ENCODE data around the gene DUSP12.

DNA sequence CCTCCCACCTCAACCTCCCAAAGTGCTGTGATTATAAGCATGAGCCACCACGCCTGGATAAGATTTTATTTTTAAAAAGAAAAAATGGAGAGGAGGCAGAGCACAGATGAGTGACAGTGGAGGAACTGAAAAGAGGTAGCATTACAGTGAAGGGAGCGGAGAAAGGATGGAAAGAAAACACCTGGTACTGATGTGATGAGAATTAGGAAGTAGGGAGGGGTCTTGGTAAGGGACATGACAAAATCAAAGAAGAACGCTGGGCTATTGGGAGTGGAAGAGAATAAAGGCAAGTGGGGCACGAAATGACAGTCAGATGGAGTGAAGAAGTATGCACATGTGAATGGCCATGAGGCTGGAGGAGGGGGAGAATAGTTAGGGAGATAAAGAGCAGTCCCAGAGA lies 40.2 kb upstream of the DUSP12 start:
- TF ChIP-seq, protein P1, sequence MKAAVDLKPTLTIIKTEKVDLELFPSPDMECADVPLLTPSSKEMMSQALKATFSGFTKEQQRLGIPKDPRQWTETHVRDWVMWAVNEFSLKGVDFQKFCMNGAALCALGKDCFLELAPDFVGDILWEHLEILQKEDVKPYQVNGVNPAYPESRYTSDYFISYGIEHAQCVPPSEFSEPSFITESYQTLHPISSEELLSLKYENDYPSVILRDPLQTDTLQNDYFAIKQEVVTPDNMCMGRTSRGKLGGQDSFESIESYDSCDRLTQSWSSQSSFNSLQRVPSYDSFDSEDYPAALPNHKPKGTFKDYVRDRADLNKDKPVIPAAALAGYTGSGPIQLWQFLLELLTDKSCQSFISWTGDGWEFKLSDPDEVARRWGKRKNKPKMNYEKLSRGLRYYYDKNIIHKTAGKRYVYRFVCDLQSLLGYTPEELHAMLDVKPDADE (IDR thresholded peaks at IDR 0.05): no peak
- TF ChIP-seq, protein P2, sequence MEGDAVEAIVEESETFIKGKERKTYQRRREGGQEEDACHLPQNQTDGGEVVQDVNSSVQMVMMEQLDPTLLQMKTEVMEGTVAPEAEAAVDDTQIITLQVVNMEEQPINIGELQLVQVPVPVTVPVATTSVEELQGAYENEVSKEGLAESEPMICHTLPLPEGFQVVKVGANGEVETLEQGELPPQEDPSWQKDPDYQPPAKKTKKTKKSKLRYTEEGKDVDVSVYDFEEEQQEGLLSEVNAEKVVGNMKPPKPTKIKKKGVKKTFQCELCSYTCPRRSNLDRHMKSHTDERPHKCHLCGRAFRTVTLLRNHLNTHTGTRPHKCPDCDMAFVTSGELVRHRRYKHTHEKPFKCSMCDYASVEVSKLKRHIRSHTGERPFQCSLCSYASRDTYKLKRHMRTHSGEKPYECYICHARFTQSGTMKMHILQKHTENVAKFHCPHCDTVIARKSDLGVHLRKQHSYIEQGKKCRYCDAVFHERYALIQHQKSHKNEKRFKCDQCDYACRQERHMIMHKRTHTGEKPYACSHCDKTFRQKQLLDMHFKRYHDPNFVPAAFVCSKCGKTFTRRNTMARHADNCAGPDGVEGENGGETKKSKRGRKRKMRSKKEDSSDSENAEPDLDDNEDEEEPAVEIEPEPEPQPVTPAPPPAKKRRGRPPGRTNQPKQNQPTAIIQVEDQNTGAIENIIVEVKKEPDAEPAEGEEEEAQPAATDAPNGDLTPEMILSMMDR (conservative IDR thresholded peaks at IDR 0.05; ENCODE audit: low read depth in 2 of 2): no peak
- TF ChIP-seq EZH2 (IDR thresholded peaks at IDR 0.05; ENCODE audit: low read depth, unreplicated experiment) (no peak), EZH2phosphoT487 (IDR thresholded peaks at IDR 0.05; ENCODE audit: unreplicated experiment) (no peak), CREB1 (CRISPR knock-in tag; IDR thresholded peaks at IDR 0.05; ENCODE audit: low read depth) (no peak), POLR2AphosphoS5 (IDR thresholded peaks at IDR 0.05; ENCODE audit: low read depth) (no peak), NANOG (IDR thresholded peaks at IDR 0.05; ENCODE audit: borderline replicate concordance) (no peak), ZNF114 (CRISPR knock-in tag; IDR thresholded peaks at IDR 0.05) (no peak)
- TF ChIP-seq, protein P3, sequence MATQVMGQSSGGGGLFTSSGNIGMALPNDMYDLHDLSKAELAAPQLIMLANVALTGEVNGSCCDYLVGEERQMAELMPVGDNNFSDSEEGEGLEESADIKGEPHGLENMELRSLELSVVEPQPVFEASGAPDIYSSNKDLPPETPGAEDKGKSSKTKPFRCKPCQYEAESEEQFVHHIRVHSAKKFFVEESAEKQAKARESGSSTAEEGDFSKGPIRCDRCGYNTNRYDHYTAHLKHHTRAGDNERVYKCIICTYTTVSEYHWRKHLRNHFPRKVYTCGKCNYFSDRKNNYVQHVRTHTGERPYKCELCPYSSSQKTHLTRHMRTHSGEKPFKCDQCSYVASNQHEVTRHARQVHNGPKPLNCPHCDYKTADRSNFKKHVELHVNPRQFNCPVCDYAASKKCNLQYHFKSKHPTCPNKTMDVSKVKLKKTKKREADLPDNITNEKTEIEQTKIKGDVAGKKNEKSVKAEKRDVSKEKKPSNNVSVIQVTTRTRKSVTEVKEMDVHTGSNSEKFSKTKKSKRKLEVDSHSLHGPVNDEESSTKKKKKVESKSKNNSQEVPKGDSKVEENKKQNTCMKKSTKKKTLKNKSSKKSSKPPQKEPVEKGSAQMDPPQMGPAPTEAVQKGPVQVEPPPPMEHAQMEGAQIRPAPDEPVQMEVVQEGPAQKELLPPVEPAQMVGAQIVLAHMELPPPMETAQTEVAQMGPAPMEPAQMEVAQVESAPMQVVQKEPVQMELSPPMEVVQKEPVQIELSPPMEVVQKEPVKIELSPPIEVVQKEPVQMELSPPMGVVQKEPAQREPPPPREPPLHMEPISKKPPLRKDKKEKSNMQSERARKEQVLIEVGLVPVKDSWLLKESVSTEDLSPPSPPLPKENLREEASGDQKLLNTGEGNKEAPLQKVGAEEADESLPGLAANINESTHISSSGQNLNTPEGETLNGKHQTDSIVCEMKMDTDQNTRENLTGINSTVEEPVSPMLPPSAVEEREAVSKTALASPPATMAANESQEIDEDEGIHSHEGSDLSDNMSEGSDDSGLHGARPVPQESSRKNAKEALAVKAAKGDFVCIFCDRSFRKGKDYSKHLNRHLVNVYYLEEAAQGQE (IDR thresholded peaks at IDR 0.05; ENCODE audit: unreplicated experiment): no peak

Data from GM23338 (cell line).